Fibroblast of lung (primary cell): ENCODE results near the gene PRTN3.

Source experiments
- CTCF ChIP-seq, 2 donors: IDR thresholded peaks in 1 of 2; conservative IDR thresholded peaks in 1 of 2; 1 replicate in 1 of 2; 2 replicates in 1 of 2; pipeline ENCODE4 v1.5.1; 2011 to 2012; ENCODE audit warnings: low read length in 2 of 2, control low read depth in 1 of 2, inconsistent platforms in 1 of 2, low read depth in 1 of 2, mild to moderate bottlenecking in 1 of 2
- EZH2 ChIP-seq: IDR thresholded peaks from 2 replicates; pipeline ENCODE4 v1.5.1; 2012; ENCODE audit warnings: low read length, control low read depth, mild to moderate bottlenecking; ENCODE audit errors: missing control alignments

DNA sequence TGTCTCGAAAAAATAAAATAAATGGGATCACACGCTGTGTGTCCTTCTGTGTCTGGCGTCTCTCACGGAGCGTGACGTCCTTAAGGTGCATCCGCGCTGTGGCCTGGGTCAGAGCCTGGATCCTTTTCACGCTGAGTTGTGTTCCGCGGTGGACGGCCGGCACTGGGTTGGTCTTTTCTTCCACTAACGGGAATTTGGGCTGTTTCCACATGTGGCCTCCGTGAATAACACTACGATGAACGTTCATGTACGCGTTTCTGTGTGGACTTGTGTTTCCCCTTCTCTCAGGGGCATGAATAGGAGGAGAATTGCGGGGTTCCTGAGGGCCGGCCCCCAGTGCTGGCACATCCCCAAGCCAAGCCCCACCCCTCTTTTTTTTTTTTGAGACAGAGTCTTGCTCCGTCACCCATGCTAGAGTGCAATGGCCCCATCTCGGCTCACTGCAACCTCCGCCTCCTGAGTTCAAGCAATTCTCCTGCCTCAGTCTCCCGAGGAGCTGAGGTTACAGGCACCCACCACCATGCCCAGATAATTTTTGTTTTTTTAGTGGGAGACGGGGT is 49.7 kb upstream of the PRTN3 start:
- TF ChIP-seq CTCF (conservative IDR thresholded peaks at IDR 0.05 in 1 of 2, IDR thresholded peaks at IDR 0.05 in 1 of 2; ENCODE audit: low read depth in 1 of 2, low read length in 2 of 2) (no peak), EZH2 (no peak)
